GM18519 (cell line): ENCODE data around the gene CBX4.

Source experiments
- ATAC-seq: cut with Tn5 transposase; IDR thresholded peaks from one replicate; pipeline ENCODE4 v1.9.1; 2021; ENCODE audit warnings: mild to moderate bottlenecking, moderate library complexity; ENCODE audit not compliant: unreplicated experiment, low FRiP score

The CBX4 gene

GRCh38 chr17:79802736-79803420 lies 36.4 kb downstream of the CBX4 start:
- no peak for ATAC-seq

DNA sequence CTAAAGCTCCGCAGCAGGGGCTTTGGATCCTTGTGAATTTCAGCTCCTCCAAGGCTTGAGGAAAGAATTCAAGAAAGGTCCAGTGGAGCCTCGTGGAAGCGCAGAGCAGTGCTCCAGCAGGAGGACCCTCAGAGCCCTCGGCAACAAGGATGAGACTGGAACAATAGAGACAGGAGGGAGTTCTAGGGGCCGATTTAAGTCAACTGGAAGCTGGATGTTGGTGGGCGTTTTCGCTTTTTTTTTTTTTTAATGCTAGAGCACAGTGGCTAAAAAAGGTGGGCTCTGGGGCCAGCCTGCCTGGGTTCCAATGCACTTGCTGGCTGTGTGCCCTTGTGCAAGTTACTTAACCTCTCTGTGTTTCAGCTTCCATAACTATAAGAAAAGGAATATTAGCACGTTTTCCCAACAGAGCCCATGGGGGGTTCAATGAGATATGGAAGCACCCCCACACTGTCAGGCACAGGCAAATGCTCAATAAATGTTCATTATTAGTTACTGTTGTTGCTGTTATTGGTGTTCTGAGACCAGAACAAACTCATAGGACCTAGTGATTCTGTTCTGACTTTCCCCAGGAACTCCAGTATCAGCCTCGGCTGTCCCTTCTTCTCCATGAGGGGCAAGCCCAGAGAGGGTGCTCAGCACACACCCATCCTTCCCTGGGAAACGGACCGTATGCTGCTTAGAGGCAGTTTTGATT lies 37.1 kb downstream of the CBX4 start:
- no peak for ATAC-seq

GRCh38 chr17:79801156-79802038 lies 37.8 kb downstream of the CBX4 start:
- no peak for ATAC-seq

DNA sequence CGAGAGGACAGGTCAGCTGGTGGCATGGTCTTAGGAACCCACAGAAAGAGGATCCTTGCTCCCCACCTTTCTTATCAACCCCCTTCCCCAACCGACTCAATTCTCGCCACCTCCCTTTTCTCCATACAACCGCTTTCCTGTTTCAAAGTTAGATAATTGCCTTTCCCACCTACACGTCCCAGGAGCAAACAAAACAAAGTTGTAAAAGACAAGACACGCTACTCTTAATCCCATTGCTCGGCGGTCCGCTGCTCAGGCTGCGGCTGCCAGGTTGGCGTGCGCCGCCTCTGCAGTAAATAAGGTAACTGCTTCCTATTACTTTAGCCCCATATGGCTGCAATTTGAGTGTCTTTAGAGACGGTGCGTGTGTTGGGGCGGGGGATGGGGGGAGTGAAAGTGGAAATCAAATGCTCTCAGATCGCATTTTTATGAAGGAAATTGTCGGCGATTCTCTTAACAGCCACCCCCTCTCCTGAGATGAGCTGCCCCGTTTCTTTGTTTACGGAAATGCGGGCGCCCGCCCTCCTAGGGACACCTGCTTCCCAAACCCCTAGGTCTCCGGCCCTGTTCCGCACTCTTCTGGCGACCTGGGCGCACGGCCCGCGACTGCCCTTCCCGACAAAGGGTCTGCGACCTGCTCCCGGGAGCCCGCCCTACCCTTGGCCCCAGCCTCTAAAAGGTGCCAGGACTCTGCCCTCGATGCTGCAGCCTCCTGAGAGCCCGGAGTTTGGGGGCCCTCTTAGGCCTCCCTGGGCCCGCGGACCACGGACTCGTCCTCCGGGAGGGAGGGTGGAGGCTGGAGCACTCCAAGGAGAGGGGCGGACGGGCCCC lies 38.7 kb downstream of the CBX4 start:
- no peak for ATAC-seq

- no peak for ATAC-seq
These were observed 39.5 kb downstream of the CBX4 start for GRCh38 chr17:79799538-79800324.

DNA sequence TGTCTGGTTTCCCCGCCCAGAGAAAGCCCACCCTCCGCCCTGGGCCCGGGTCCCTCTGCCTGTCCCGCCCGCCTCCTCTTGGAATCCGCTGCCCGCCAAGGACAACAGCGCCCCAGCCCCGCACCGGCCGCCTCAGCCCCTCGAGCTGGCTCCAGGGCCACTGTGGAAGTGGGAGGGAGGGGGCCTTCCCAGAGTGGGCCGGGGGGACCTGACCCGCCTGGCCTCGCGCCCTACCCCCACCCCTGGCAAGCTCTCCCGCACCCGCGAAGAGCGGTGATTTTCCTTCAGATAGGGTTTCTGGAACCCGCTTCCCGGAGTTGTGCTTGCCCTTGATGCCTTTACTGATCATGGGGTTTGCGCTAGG lies 40.1 kb downstream of the CBX4 start:
- ATAC-seq, result no peak

DNA sequence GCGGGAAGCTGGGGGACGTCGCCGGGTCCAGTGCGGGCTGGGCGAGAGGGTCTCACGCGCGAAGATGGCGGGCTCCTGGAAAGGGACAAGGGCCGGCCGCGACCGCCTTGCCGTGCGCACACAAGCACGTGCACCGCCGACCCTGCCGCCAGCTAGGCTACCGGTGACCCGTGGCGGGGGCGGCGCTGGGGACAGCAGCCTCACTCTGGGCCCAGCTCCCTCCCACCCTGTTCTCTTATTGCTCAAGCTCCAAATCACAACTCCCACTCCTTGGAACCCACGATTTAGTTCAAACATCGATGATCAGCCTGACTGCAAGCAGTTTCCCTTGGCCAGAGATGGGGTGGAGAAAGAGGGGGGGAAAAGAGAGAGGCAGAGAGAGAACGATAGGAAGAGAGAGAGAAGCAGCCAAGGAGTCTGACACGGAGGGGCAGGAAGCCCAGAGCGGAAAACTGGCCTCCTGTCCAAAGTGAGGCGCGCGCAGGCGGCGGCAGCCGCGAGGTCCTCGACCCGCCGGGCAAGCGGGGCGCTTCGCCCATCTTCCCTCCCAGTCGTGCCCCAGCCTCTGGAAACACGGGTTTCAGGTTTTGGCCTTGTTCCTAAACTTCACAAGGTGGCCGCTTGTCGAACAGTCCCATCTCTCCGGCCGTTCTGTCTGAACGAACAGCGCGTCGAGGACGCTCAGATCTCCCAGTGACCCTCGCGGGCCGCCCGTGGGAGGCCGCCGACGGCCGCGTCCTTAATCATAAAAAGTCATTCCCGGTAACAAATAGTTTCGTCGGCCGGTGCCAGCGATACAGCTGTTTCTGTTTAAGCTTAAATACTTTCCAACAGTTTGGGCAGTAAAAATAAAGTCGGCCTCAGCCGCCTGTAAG lies 40.7 kb downstream of the CBX4 start:
- no peak for ATAC-seq

DNA sequence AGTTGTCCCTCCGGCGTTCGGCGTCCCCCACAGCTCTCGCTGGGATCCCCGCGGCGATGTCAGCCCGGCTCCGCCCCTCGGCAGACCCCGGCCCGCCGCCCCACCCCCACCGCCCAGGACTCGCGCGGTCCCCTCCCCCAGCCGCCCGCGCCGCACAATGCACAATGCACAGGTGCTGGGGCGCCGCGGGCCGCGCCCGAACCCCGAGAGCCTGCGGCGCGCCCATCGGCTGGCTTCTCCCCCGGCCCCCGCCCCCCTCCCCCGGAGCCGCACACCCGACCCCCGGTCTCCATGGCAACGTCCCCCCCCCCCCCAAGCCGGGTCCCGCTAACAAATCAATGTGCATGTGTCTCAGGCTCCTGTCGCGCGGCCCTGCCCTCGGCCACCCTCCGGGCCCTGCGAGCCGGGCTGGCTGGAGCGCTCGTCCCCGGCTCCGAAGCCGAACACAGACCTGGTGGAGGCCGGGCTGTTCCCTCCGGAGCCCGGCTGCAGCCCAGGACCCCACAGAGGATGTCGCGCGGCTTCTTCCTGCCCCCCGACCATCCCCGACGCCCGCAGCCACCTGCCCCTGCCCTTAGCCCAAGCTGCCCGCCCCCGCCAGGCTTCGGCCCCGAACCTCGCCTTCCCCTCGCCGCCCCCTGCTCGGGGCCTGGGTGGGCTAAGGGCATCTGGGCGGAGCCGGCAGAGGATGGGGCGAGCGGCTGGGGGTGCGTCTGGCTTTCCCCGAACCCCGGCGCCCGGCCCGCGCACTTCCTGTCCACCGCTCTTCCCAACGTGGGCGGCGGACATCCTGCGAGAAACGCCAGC lies 41.5 kb downstream of the CBX4 start:
- peak; percentile 11 for ATAC-seq

- peak; percentile 74 for ATAC-seq
These were observed 42.3 kb downstream of the CBX4 start, which contains the start of gene CBX8 for GRCh38 chr17:79796763-79797491. Gene CBX8 (minus strand): TSS chr17:79797077. CDS start chr17:79796998, 79 bp downstream.

- ATAC-seq, result no peak
These were observed 42.8 kb downstream of the CBX4 start for GRCh38 chr17:79796444-79796762.

DNA sequence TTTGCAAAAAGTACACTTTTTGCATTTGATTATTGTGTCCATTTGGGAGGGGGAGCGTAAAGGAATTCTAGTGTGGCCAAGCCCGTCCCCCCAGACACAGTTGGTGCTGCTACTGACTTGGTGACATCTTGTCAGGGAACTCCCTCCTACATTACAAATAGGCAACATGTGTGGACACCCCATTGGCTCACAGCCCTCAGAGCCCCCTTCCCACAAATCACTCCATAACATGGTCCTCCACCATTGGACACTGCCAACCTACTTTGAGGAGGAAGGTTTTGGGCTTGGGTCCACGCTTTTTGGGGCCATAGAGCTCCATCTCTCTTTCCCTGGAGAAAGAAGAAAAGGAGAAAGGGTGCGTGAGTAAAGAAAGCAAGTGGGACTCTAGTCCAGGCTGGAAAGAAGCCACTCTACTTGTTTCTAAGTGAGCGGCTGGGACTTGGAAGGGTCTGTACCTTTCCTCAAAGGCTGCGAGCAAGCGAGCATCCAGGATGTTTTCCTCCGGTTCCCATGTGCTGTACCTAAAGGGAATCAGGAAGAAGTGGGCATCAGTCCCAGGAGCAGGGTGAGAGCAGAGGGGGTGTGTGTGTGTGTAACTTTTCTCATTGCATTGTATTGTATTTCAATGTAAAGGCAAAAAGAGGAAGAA lies 43.3 kb downstream of the CBX4 start:
- no peak for ATAC-seq

DNA sequence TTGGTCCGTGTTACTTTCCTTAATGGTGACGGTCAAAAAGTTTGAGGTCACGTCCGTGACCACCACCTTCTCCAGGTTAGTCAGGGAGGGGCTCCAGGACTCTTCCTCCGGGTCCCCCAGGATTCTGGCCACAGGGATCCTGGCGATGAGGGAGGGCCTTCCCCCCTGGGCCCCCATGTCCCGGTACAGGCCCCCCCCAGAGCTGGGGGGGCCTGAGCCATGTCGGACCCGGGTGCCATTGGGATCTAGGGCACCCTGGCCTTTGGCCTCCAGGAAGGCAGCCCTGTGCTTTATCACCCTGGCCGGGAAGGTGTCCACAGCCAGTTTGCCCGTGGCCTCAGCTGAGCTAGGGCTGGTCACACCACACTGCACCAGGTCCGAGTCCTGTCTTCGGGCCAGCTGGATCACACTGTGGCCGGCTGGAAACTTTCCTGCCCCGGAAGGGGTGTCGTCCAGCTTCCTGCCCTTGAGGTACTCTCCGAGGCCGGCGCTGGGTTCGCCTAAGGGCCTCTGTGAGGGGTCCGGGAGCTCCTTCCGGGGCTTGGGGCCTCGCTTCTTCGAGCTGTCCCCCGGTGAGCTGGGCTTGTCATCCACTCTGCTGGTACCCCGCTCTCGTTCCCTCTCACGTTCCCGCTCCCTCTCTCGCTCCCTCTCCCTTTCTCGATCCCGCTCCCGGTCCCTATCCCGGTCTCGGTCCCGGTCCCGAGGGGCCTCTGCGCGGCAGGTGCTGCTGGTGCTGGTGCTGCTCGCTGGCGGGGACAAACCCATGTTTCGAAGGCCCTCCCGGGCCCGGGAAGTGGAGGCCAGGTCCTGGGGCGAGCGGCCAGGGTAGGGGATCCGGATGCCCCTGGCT lies 44.4 kb downstream of the CBX4 start:
- no peak for ATAC-seq

DNA sequence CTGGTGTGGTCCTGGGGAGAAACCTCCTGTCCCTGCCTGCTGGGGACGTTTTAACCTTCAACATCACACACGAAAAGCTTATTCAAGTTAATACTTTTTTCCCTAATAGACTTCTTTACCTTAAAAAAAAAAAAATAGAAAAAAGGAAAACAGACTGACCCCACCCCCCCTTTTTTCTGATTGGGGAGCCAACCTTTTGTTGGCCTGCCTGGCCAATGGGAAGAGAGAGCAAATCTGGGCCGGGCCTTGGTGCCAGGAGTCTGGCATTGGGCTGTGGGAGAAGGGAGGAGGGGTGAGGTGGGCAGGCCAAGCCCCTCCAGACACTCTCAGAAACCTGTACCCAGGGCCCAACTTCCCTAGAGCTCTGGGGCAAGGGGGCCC lies 45.3 kb downstream of the CBX4 start:
- no peak for ATAC-seq

GRCh38 chr17:79792984-79793923 lies 46.0 kb downstream of the CBX4 start:
- no peak for ATAC-seq

DNA sequence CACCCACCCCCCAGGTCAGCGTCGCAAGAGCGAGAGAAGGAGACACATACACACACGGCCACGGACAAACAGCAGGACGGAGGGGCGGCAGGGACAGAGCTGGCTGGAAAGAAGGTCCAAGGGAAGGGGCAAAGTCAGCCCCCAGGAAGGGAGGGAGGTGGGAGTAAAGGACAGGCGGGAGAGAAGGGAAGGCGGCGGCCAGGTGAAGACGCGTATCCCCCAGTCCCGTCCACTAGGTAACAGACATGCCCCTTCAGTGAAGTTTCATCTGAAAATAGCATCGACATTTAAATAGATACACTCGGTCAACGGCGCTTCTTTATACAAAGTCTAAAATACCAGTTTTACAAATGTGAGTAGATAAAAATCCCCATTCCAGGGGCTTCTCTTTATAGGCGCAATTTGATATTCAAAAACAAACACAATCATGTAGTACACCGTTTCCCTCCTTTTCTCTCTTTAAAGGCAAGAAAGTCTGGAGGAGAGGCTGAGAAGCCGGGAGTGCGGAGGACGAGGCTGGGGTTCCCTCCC lies 46.8 kb downstream of the CBX4 start:
- no peak for ATAC-seq
